Endothelial cell (in vitro differentiated cells): ENCODE measurements around the gene NFKB2. TPM values are rescaled to one million over a fixed set of nuclear protein-coding genes. Genes with fewer than 3 reads are reported as not detected.

Experiments used
- DNase-seq: peaks from one replicate; pipeline ENCODE4 v3.0.0; 2021; ENCODE audit warnings: low spot score
- H3K27ac Mint-ChIP-seq: one replicate; pipeline ENCODE4 v1.8.0; 2021; ENCODE audit warnings: mixed read lengths, inconsistent platforms; ENCODE audit not compliant: unreplicated experiment
- H3K27me3 Mint-ChIP-seq: one replicate; pipeline ENCODE4 v1.8.0; 2021; ENCODE audit warnings: mild to moderate bottlenecking, moderate library complexity, mixed read lengths, inconsistent platforms; ENCODE audit not compliant: unreplicated experiment
- H3K36me3 Mint-ChIP-seq: one replicate; pipeline ENCODE4 v1.8.0; 2021; ENCODE audit warnings: mild to moderate bottlenecking, low read depth, mixed read lengths, inconsistent platforms; ENCODE audit not compliant: unreplicated experiment
- H3K4me1 Mint-ChIP-seq: one replicate; pipeline ENCODE4 v1.8.0; 2021; ENCODE audit warnings: mild to moderate bottlenecking, mixed read lengths, inconsistent platforms; ENCODE audit not compliant: unreplicated experiment
- H3K4me3 Mint-ChIP-seq: one replicate; pipeline ENCODE4 v1.8.0; 2021; ENCODE audit warnings: mild to moderate bottlenecking, mixed read lengths, inconsistent platforms; ENCODE audit not compliant: unreplicated experiment
- H3K9me3 Mint-ChIP-seq: one replicate; pipeline ENCODE4 v1.8.0; 2021; ENCODE audit warnings: mixed read lengths, inconsistent platforms; ENCODE audit not compliant: unreplicated experiment
- CTCF ChIP-seq: fragments of 200-600 bp; sonication (generic); IDR thresholded peaks from one replicate; pipeline ENCODE4 v1.5.0; 2021; ENCODE audit warnings: antibody characterized with exemption; ENCODE audit not compliant: unreplicated experiment
- total RNA-seq: library from RNA; stranded (reverse); fragmentation: NEBNext Ultra II Directional; extraction: Animal tissue kit (Norgen Biotek cat#: 25700); gene quantifications from one replicate; pipeline ENCODE4 v1.2.1, GENCODE V29; 2021; ENCODE audit not compliant: unreplicated experiment

Gene NFKB2
- total RNA-seq, 1 donor from 2014 or later: 14.2 TPM

- Mint-ChIP-seq H3K36me3 (peaks cover 12% of the 10 kb centered on the region), H3K4me3 (peak overlapping the region; percentile 73), H3K4me1 (peaks cover 19% of the 10 kb centered on the region), H3K9me3 (no peaks in the 10 kb centered on the region), H3K27me3 (peaks cover 31% of the 10 kb centered on the region), H3K27ac (no peak overlapping the region)
- no peak for DNase-seq
- TF ChIP-seq CTCF: no peak
These were observed 16.1 kb downstream of the NFKB2 start for GRCh38 chr10:102411341-102412255.

- Mint-ChIP-seq H3K4me3 (no peak overlapping the region), H3K27me3 (peaks cover 30% of the 10 kb centered on the region), H3K36me3 (peaks cover 12% of the 10 kb centered on the region), H3K27ac (no peak overlapping the region), H3K9me3 (no peaks in the 10 kb centered on the region), H3K4me1 (peaks cover 19% of the 10 kb centered on the region)
- no peak for DNase-seq
- TF ChIP-seq CTCF: no peak
These were observed 16.8 kb downstream of the NFKB2 start for GRCh38 chr10:102412293-102412692.

- peaks cover 13% of the 10 kb centered on the region for H3K36me3 Mint-ChIP-seq
- H3K27ac Mint-ChIP-seq: no peak overlapping the region
- H3K9me3 Mint-ChIP-seq: no peaks in the 10 kb centered on the region
- no peak for DNase-seq
- peaks cover 31% of the 10 kb centered on the region for H3K27me3 Mint-ChIP-seq
- no peak overlapping the region for H3K4me3 Mint-ChIP-seq
- no peak for TF ChIP-seq CTCF
- H3K4me1 Mint-ChIP-seq: peaks cover 16% of the 10 kb centered on the region
These were observed 17.7 kb downstream of the NFKB2 start for GRCh38 chr10:102413053-102413705.

- H3K27ac Mint-ChIP-seq: no peak overlapping the region
- peaks cover 15% of the 10 kb centered on the region for H3K4me1 Mint-ChIP-seq
- no peak for DNase-seq
- no peak overlapping the region for H3K4me3 Mint-ChIP-seq
- no peak for TF ChIP-seq CTCF
- H3K27me3 Mint-ChIP-seq: peaks cover 32% of the 10 kb centered on the region
- no peaks in the 10 kb centered on the region for H3K9me3 Mint-ChIP-seq
- peaks cover 10% of the 10 kb centered on the region for H3K36me3 Mint-ChIP-seq
These were observed 18.5 kb downstream of the NFKB2 start for GRCh38 chr10:102413806-102414561.
